ENCODE measurements around the gene TRIP13. TPM values are rescaled to one million over a fixed set of nuclear protein-coding genes. Genes with fewer than 3 reads are reported as not detected.
A peak's percentile ranks its signal among the peaks of the same experiment; 100 is the strongest.

Gene TRIP13
- total and polyA plus RNA-seq, 2 of the 13 experiments (the other 11 are each of a cell fraction or from before 2014, with no cell fraction given): 13.5 to 33.0 TPM

GRCh38 chr5:892394-893136 is at the start of gene TRIP13, which contains the start of gene BRD9 (continued):
- TF ChIP-seq TCF12 (IDR thresholded peaks at IDR 0.05) (no peak), TCF12 (CRISPR knock-in tag; IDR thresholded peaks at IDR 0.05) (0 out of 2 replicates have a peak, but pooled peaks have one; percentile 30), ZNF746 (CRISPR knock-in tag; IDR thresholded peaks at IDR 0.05) (0 out of 2 replicates have a peak, but pooled peaks have one; percentile 46), HCFC1 (IDR thresholded peaks at IDR 0.05; ENCODE audit: low read depth, low read length) (peak; percentile 65), GPN1 (CRISPR knock-in tag; IDR thresholded peaks at IDR 0.05; ENCODE audit: borderline replicate concordance) (no peak), ZNF891 (CRISPR knock-in tag; IDR thresholded peaks at IDR 0.05) (0 out of 2 replicates have a peak, but pooled peaks have one; percentile 15), ZIK1 (CRISPR knock-in tag; IDR thresholded peaks at IDR 0.05; ENCODE audit: borderline replicate concordance, low read depth) (0 out of 2 replicates have a peak, but pooled peaks have one; percentile 38), MXI1 (IDR thresholded peaks at IDR 0.05; ENCODE audit: borderline replicate concordance, low read depth, low read length) (peak; percentile 99), ZNF674 (CRISPR knock-in tag; IDR thresholded peaks at IDR 0.05; ENCODE audit: low read depth) (peak; percentile 65; the same call in 1 of the 2 replicates), MZF1 (CRISPR knock-in tag; IDR thresholded peaks at IDR 0.05; ENCODE audit: borderline replicate concordance) (no peak), GATAD2A (CRISPR knock-in tag; IDR thresholded peaks at IDR 0.05) (no peak), STAT6 (CRISPR knock-in tag; IDR thresholded peaks at IDR 0.05; ENCODE audit: borderline replicate concordance) (no peak), POGZ (CRISPR knock-in tag; IDR thresholded peaks at IDR 0.05) (no peak), GATAD1 (CRISPR knock-in tag; IDR thresholded peaks at IDR 0.05) (peak; percentile 94), ZSCAN21 (CRISPR knock-in tag; IDR thresholded peaks at IDR 0.05; ENCODE audit: borderline replicate concordance) (peak; percentile 79), NR2C2 (CRISPR knock-in tag; IDR thresholded peaks at IDR 0.05; ENCODE audit: borderline replicate concordance) (peak; percentile 100), ETV5 (CRISPR knock-in tag; IDR thresholded peaks at IDR 0.05; ENCODE audit: borderline replicate concordance) (peak; percentile 55; the same call in 1 of the 2 replicates), ARID2 (CRISPR knock-in tag; IDR thresholded peaks at IDR 0.05; ENCODE audit: borderline replicate concordance) (peak; percentile 59; the same call in 1 of the 2 replicates), ARNT2 (CRISPR knock-in tag; IDR thresholded peaks at IDR 0.05; ENCODE audit: low read depth) (peak; percentile 68), ATF7-NPFF (CRISPR knock-in tag; IDR thresholded peaks at IDR 0.05; ENCODE audit: low read depth) (peak; percentile 78), KLF9 (CRISPR knock-in tag; IDR thresholded peaks at IDR 0.05; ENCODE audit: low read depth) (peak; percentile 85; the same call in 1 of the 2 replicates)
- TF ChIP-seq, protein P1, sequence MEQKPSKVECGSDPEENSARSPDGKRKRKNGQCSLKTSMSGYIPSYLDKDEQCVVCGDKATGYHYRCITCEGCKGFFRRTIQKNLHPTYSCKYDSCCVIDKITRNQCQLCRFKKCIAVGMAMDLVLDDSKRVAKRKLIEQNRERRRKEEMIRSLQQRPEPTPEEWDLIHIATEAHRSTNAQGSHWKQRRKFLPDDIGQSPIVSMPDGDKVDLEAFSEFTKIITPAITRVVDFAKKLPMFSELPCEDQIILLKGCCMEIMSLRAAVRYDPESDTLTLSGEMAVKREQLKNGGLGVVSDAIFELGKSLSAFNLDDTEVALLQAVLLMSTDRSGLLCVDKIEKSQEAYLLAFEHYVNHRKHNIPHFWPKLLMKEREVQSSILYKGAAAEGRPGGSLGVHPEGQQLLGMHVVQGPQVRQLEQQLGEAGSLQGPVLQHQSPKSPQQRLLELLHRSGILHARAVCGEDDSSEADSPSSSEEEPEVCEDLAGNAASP (CRISPR knock-in tag; IDR thresholded peaks at IDR 0.05; ENCODE audit: borderline replicate concordance): 0 out of 2 replicates have a peak, but pooled peaks have one; percentile 17
- TF ChIP-seq, protein P2, sequence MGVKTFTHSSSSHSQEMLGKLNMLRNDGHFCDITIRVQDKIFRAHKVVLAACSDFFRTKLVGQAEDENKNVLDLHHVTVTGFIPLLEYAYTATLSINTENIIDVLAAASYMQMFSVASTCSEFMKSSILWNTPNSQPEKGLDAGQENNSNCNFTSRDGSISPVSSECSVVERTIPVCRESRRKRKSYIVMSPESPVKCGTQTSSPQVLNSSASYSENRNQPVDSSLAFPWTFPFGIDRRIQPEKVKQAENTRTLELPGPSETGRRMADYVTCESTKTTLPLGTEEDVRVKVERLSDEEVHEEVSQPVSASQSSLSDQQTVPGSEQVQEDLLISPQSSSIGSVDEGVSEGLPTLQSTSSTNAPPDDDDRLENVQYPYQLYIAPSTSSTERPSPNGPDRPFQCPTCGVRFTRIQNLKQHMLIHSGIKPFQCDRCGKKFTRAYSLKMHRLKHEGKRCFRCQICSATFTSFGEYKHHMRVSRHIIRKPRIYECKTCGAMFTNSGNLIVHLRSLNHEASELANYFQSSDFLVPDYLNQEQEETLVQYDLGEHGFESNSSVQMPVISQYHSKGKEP (CRISPR knock-in tag; IDR thresholded peaks at IDR 0.05): no peak

Data from HepG2 (cell line).